GM11168 (cell line): Measurements from ENCODE around the gene SNRNP27.
"Not testable (repeated sequence)": the region's sequence is repeated elsewhere in the genome, so short reads cannot be mapped to it uniquely, and the experiment has no call there.

Experiments used
- in situ Hi-C: fragments of 300-500 bp; cut with MboI; formaldehyde crosslinking; loops from one replicate; pipeline ENCODE4 v1.12.0; 2022; ENCODE audit warnings: low sequenced_read_pairs; ENCODE audit not compliant: unreplicated experiment

SNRNP27 gene

GRCh38 chr2:69893684-69894551, at the start of gene SNRNP27:
SNRNP27 (plus strand) TSS chr2:69893956; CDS start chr2:69893985, 29 bp downstream.
- in situ Hi-C loops = no loop called here

GRCh38 chr2:69843993-69844392, 49.8 kb upstream of the SNRNP27 start:
- in situ Hi-C loops = no loop called here

- in situ Hi-C loops = no loop called here
These were observed 49.2 kb upstream of the SNRNP27 start for GRCh38 chr2:69844560-69844959.

- in situ Hi-C loops = no loop called here
These were observed 47.3 kb upstream of the SNRNP27 start for GRCh38 chr2:69846182-69847067.

- in situ Hi-C loops = no loop called here
These were observed 46.5 kb upstream of the SNRNP27 start for GRCh38 chr2:69847068-69847828.

GRCh38 chr2:69848186-69848790, 45.5 kb upstream of the SNRNP27 start:
- in situ Hi-C loops = no loop called here

GRCh38 chr2:69858261-69858660, 35.5 kb upstream of the SNRNP27 start:
- in situ Hi-C loops = no loop called here

GRCh38 chr2:69863298-69863697, 30.5 kb upstream of the SNRNP27 start:
- in situ Hi-C loops = no loop called here

- in situ Hi-C loops = no loop called here
These were observed 5.3 kb upstream of the SNRNP27 start for GRCh38 chr2:69888451-69888850.

GRCh38 chr2:69889302-69889701, 4.5 kb upstream of the SNRNP27 start:
- in situ Hi-C loops = no loop called here

GRCh38 chr2:69890881-69891280, 2.9 kb upstream of the SNRNP27 start:
- in situ Hi-C loops = no loop called here

GRCh38 chr2:69892838-69893424, 825 bp upstream of the SNRNP27 start:
- in situ Hi-C loops = not testable (repeated sequence)

- in situ Hi-C loops = not testable (repeated sequence)
These were observed 981 bp downstream of the SNRNP27 start for GRCh38 chr2:69894737-69895136.

GRCh38 chr2:69902213-69902922, 8.6 kb downstream of the SNRNP27 start:
- in situ Hi-C loops = no loop called here

GRCh38 chr2:69907216-69907615, 13.5 kb downstream of the SNRNP27 start:
- in situ Hi-C loops = loop anchor here (5.0 kb wide), 1 partner anchor 240 kb away; no protein-coding TSS in a partner anchor

- in situ Hi-C loops = loop anchor here (10.0 kb wide), 1 partner anchor 163 kb away; no protein-coding TSS in a partner anchor
These were observed 18.3 kb downstream of the SNRNP27 start for GRCh38 chr2:69911985-69912563.

- in situ Hi-C loops = loop anchor here (10.0 kb wide), 1 partner anchor 160 kb away; no protein-coding TSS in a partner anchor
These were observed 20.6 kb downstream of the SNRNP27 start for GRCh38 chr2:69914164-69914949.
